Keratinocyte (primary cell): Measurements from ENCODE around the gene FBXW7. TPM values are rescaled to one million over a fixed set of nuclear protein-coding genes. Genes with fewer than 3 reads are reported as not detected.

Experiments
- DNase-seq: peaks from one replicate; pipeline ENCODE4 v3.0.0-alpha.2; 2011; ENCODE audit warnings: low read depth, missing footprints, low spot score
- FAIRE-seq: peaks from 2 replicates; lab custom pipeline; 2011; peaks lifted over from hg19 to GRCh38; lab: Jason Lieb, UNC
- H2AFZ ChIP-seq: 2 replicates; pipeline ENCODE4 v1.6.0; 2012; ENCODE audit warnings: low read length, control low read depth, inconsistent platforms; ENCODE audit not compliant: control insufficient read depth
- H3K27ac ChIP-seq: 2 replicates; pipeline ENCODE4 v1.5.1; 2011; ENCODE audit warnings: low read length; ENCODE audit not compliant: control insufficient read depth, insufficient read depth
- H3K27me3 ChIP-seq: 3 replicates; pipeline ENCODE4 v1.6.0; 2011; ENCODE audit warnings: low read length; ENCODE audit not compliant: control insufficient read depth, insufficient read depth; ENCODE audit errors: extremely low read depth
- H3K36me3 ChIP-seq, 2 experiments: 2 replicates in 1 of 2; 3 replicates in 1 of 2; pipeline ENCODE4 v1.5.1; 2011; ENCODE audit warnings: low read length in 2 of 2, mild to moderate bottlenecking in 1 of 2; ENCODE audit not compliant: control insufficient read depth in 2 of 2, insufficient read depth in 2 of 2; ENCODE audit errors: extremely low read depth in 1 of 2
- H3K4me1 ChIP-seq: 3 replicates; pipeline ENCODE4 v1.5.1; 2011; ENCODE audit warnings: low read length; ENCODE audit not compliant: control insufficient read depth, insufficient read depth; ENCODE audit errors: extremely low read depth
- H3K4me2 ChIP-seq: 3 replicates; pipeline ENCODE4 v1.6.0; 2011; ENCODE audit warnings: low read depth, low read length; ENCODE audit not compliant: control insufficient read depth, insufficient read depth; ENCODE audit errors: extremely low read depth
- H3K4me3 ChIP-seq, 3 experiments: fragments of 200-600 bp in 1 of 3; sonication (generic) in 1 of 3; 2 replicates in 2 of 3; 3 replicates in 1 of 3; pipeline ENCODE4 v1.5.1; 2011 to 2016; ENCODE audit warnings: low read length in 3 of 3, mild to moderate bottlenecking in 3 of 3, control low read depth in 2 of 3, inconsistent platforms in 1 of 3, low read depth in 1 of 3, mixed read lengths in 1 of 3, mixed run types in 1 of 3, moderate library complexity in 1 of 3; ENCODE audit not compliant: control insufficient read depth in 2 of 3, insufficient read depth in 2 of 3; ENCODE audit errors: extremely low read depth in 1 of 3
- H3K79me2 ChIP-seq: 2 replicates; pipeline ENCODE4 v1.6.0; 2012; ENCODE audit warnings: low read length; ENCODE audit not compliant: control insufficient read depth, insufficient read depth
- H3K9ac ChIP-seq: 3 replicates; pipeline ENCODE4 v1.6.0; 2011; ENCODE audit warnings: low read length; ENCODE audit not compliant: control insufficient read depth, insufficient read depth; ENCODE audit errors: extremely low read depth
- H3K9me1 ChIP-seq: 3 replicates; pipeline ENCODE4 v1.6.0; 2011; ENCODE audit warnings: low read length; ENCODE audit not compliant: control insufficient read depth, insufficient read depth; ENCODE audit errors: extremely low read depth
- H3K9me3 ChIP-seq: 2 replicates; pipeline ENCODE4 v1.5.1; 2012; ENCODE audit warnings: low read depth, low read length; ENCODE audit not compliant: control insufficient read depth
- H4K20me1 ChIP-seq: 3 replicates; pipeline ENCODE4 v1.6.0; 2011; ENCODE audit warnings: low read length; ENCODE audit not compliant: control insufficient read depth, insufficient read depth; ENCODE audit errors: extremely low read depth
- CTCF ChIP-seq, 3 experiments: IDR thresholded peaks in 1 of 3; conservative IDR thresholded peaks in 1 of 3; optimal IDR thresholded peaks in 1 of 3; 2 replicates in 2 of 3; 3 replicates in 1 of 3; pipeline versions ENCODE3 to v1.5.1; 2011; ENCODE audit warnings: low read length in 3 of 3, mild to moderate bottlenecking in 3 of 3, moderate library complexity in 2 of 3, control low read depth in 1 of 3, inconsistent platforms in 1 of 3; ENCODE audit not compliant: insufficient read depth in 2 of 3; ENCODE audit errors: extremely low read depth in 1 of 3
- EZH2 ChIP-seq: IDR thresholded peaks from one replicate; pipeline ENCODE4 v1.6.1; 2012; ENCODE audit warnings: inconsistent platforms, mild to moderate bottlenecking, low read length, moderate library complexity
- dilution Hi-C: fragments of 300-500 bp; cut with MboI; formaldehyde crosslinking; loops from one replicate; pipeline ENCODE4 v1.7.0; 2020; ENCODE audit warnings: low sequenced_read_pairs; ENCODE audit not compliant: extremely low pct_ligation_motif_present
- polyA plus RNA-seq, 5 experiments: library from polyadenylated mRNA; depleted of rRNA in 3 of 5; stranded (reverse) in 3 of 5; stranded (forward) in 1 of 5; unstranded in 1 of 5; fragments of >200 nt; gene quantifications; 1 replicate in 1 of 5; 2 replicates in 3 of 5; 3 replicates in 1 of 5; pipeline versions ENCODE4 v1.2.1 to v1.2.3, GENCODE V29; 2011 to 2012; ENCODE audit warnings: missing spikeins in 2 of 5, low read depth in 1 of 5, low replicate concordance in 1 of 5

FBXW7 gene
- polyA plus RNA-seq, 1 donor (not counting 4 experiments of a cell fraction or from before 2014, with no cell fraction given) = 39.6 TPM

DNA sequence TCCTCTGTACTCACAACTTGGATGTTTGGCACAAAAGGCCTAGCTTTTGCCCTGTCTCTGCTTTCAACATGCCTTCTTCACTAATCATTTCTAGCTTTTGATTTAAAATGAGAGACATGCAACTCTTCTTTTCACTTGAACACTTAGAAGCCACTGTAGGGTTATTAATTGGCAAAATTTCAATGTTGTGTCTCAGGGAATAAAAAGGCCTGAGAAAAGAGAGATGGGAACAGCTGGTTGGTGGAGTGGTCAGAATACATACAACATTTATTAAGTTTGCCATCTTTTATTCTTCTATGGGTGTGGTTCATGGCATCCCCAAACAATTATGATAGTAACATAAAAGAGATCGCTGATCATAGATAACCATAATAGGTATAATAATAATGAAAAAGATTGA is 114.3 kb downstream of the FBXW7 start:
- Histone ChIP-seq H2AFZ (no peak overlapping the region), H3K4me2 (no peak overlapping the region), H3K4me3 (no peak overlapping the region), H3K9ac (no peak overlapping the region), H3K27ac (no peak overlapping the region), H3K79me2 (peaks cover 10% of the 10 kb centered on the region), H4K20me1 (no peaks in the 10 kb centered on the region), H3K36me3 (no peaks in the 10 kb centered on the region), H3K9me1 (no peaks in the 10 kb centered on the region), H3K27me3 (no peaks in the 10 kb centered on the region), H3K9me3 (no peaks in the 10 kb centered on the region), H3K4me1 (no peaks in the 10 kb centered on the region)
- no peak for DNase-seq
- no peak for FAIRE-seq
- no peak for TF ChIP-seq EZH2
- no peak for TF ChIP-seq CTCF (optimal IDR thresholded peaks at IDR 0.05 in 1 of 3, IDR thresholded peaks at IDR 0.05 in 1 of 3, conservative IDR thresholded peaks at IDR 0.05 in 1 of 3; ENCODE audit: extremely low read depth in 1 of 3, insufficient read depth in 2 of 3, low read length in 3 of 3)
- dilution Hi-C loops = no loop called here

- no peaks in the 10 kb centered on the region for H3K27me3 ChIP-seq
- no peaks in the 10 kb centered on the region for H3K9me3 ChIP-seq
- no peak overlapping the region for H2AFZ ChIP-seq
- H3K79me2 ChIP-seq = peaks cover 14% of the 10 kb centered on the region
- FAIRE-seq (no peak), DNase-seq (no peak)
- no peak overlapping the region for H3K4me3 ChIP-seq
- peaks cover 2% of the 10 kb centered on the region for H4K20me1 ChIP-seq
- no peaks in the 10 kb centered on the region for H3K9me1 ChIP-seq
- H3K36me3 ChIP-seq = no peaks in the 10 kb centered on the region
- no peak overlapping the region for H3K9ac ChIP-seq
- H3K4me2 ChIP-seq = no peak overlapping the region
- no peak overlapping the region for H3K27ac ChIP-seq
- TF ChIP-seq EZH2 (no peak), CTCF (optimal IDR thresholded peaks at IDR 0.05 in 1 of 3, IDR thresholded peaks at IDR 0.05 in 1 of 3, conservative IDR thresholded peaks at IDR 0.05 in 1 of 3; ENCODE audit: extremely low read depth in 1 of 3, insufficient read depth in 2 of 3, low read length in 3 of 3) (no peak)
- dilution Hi-C loops = no loop called here
- peaks cover 2% of the 10 kb centered on the region for H3K4me1 ChIP-seq
Observed at GRCh38 chr4:152419809-152420208, 116.1 kb downstream of the FBXW7 start.
